Measurements from ENCODE around the gene TAS2R50. TPM values are rescaled to one million over a fixed set of nuclear protein-coding genes. Genes with fewer than 3 reads are reported as not detected.
"Not testable (repeated sequence)": the region's sequence is repeated elsewhere in the genome, so short reads cannot be mapped to it uniquely, and the experiment has no call there.

The TAS2R50 gene
- 1 to 10 TPM in 3 of 4 donors, not detected in 1; 1.4 to 7.2 (median 3.0) TPM for total RNA-seq

DNA sequence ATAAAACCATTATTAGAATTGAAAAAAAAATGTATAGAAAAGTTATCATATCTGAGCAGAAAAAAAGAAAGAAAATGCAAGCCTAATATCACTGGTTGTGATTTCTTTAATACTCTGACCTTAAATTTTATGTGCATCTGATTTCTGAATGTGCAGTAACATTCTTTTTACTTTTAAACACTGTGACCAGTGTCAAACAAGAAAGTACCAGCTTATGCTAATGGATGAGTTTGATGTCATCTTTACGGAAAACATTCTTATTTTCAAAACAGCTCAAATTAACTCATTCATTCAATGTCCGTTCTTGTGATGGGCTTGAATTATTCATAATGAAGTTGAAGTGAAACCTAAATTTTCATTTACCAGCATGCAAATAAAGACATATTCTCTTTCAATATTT is at the start of gene TAS2R50:
Gene TAS2R50 (minus strand): TSS at position 101 of the 400 bp plus-strand sequence. CDS start 52 bp downstream, at position 49.
- peaks cover 0 to 5% (median 0%) of the 10 kb centered on the region in 3 donors for H3K9me3 ChIP-seq
- TF ChIP-seq POLR2AphosphoS5 (IDR thresholded peaks at IDR 0.05) (no peak), EP300 (IDR thresholded peaks at IDR 0.05) (no peak), CTCF (IDR thresholded peaks at IDR 0.05) (no peak), POLR2A (IDR thresholded peaks at IDR 0.05) (no peak)
- H3K27ac ChIP-seq = no peak within 1 kb of the TSS
- H3K36me3 ChIP-seq = no peaks in the 10 kb centered on the region
- no peak within 1 kb of the TSS for H3K4me3 ChIP-seq
- H3K4me1 ChIP-seq = no peaks in the 10 kb centered on the region
- 38 to 45% methylated on average over 2 of the region's 2 CpGs for WGBS, 2 donors (ENCODE audit: low coverage in 1 of 2)
- no peak for ATAC-seq
- H3K27me3 ChIP-seq = no peaks in the 10 kb centered on the region

DNA sequence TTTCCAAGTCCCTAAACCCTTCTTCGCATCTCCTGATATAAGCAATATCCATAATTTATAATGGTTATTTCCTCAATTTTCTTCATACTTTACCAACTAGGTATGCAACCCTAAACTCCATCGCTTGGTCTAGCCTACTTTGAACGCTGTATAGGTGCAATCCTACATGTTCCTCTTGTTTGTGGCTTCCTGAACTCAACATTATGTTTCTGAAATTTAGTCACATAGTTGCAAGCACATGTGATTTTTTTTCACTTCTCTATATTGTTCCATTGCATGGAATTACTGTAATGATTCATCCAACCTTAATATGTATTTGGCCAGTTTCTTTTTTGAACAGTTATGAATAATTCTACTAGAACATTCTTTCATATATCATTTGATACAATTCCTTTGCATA is 47.2 kb upstream of the TAS2R50 start:
- H3K4me3 ChIP-seq, H3K4me1 ChIP-seq, H3K9me3 ChIP-seq, H3K27me3 ChIP-seq, ATAC-seq, H3K27ac ChIP-seq, H3K36me3 ChIP-seq: not testable (repeated sequence)
- WGBS, 2 donors (ENCODE audit: low coverage in 1 of 2) = 92% methylated on average over 1 of the region's 3 CpGs; no CpG with 5 or more reads in 1 of the 2 donors

DNA sequence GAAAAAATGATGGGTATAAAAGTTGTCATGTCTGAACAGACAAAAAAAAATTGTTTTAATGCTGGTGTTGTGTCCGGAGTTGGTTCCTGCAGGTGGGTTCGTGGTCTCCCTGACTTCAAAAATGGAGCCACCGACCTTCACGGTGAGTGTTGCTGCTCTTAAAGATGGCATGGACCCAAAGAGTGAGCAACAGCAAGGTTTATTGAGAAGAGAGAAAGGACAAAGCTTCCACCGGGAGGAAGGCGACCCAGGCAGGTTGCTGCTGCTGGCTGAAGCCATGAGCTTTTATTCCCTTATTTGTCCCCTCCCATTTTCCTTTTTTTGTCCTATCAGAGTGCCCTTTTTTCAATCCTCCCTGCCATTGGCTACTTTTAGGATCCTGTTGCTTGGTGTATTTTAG is 44.6 kb upstream of the TAS2R50 start, which contains the start of gene TAS2R31:
Gene TAS2R31 (minus strand): TSS at position 101 of the 400 bp plus-strand sequence. CDS start 72 bp downstream, at position 29.
- 99 to 100% methylated on average over 2 to 6 of the region's 6 CpGs for WGBS, 2 donors (ENCODE audit: low coverage in 1 of 2)
- Histone ChIP-seq H3K27me3 (no peaks in the 10 kb centered on the region), H3K4me1 (no peaks in the 10 kb centered on the region), H3K36me3 (peaks cover 0 to 20% of the 10 kb centered on the region in 2 donors), H3K27ac (no peak within 1 kb of the TSS), H3K4me3 (no peak within 1 kb of the TSS), H3K9me3 (no peaks in the 10 kb centered on the region)
- ATAC-seq = no peak
- TF ChIP-seq POLR2A (IDR thresholded peaks at IDR 0.05) = no peak
- TF ChIP-seq EP300 (IDR thresholded peaks at IDR 0.05) = no peak
- TF ChIP-seq CTCF (IDR thresholded peaks at IDR 0.05) = no peak
- TF ChIP-seq POLR2AphosphoS5 (IDR thresholded peaks at IDR 0.05) = no peak

DNA sequence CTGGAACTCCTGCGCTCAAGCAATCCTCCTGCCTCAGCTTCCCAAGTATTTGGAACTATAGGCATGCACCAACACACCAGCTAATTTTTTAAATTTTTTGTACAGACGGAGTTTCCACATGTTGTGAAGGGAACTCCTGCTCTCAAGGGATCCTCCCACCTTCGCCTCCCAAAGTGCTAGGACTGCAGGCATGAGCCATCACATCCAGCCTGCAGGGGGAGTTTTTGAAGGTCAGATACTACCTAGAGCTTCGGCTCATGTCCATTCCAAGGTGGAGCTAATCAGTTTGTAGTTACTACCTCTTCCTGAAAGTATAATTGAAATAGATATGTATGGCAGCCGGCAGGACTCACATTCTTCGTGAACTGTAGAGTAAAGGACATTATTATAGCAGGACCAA is 39.4 kb upstream of the TAS2R50 start:
- 89 to 94% methylated on average over 4 to 5 of the region's 6 CpGs for WGBS, 2 donors (ENCODE audit: low coverage in 1 of 2)
- Histone ChIP-seq H3K27me3 (no peaks in the 10 kb centered on the region), H3K27ac (no peak overlapping the region), H3K9me3 (no peaks in the 10 kb centered on the region), H3K4me1 (peaks cover 0 to 7% (median 0%) of the 10 kb centered on the region in 3 donors), H3K36me3 (peaks cover 0 to 15% of the 10 kb centered on the region in 2 donors), H3K4me3 (no peak overlapping the region)
- TF ChIP-seq POLR2A (IDR thresholded peaks at IDR 0.05) = no peak
- no peak for TF ChIP-seq CTCF (IDR thresholded peaks at IDR 0.05)
- TF ChIP-seq EP300 (IDR thresholded peaks at IDR 0.05) = no peak
- TF ChIP-seq POLR2AphosphoS5 (IDR thresholded peaks at IDR 0.05) = no peak
- ATAC-seq = no peak

GRCh38 chr12:11023387-11023786 is 36.7 kb upstream of the TAS2R50 start:
- no peak overlapping the region for H3K27ac ChIP-seq
- peaks cover 0 to 7% (median 0%) of the 10 kb centered on the region in 3 donors for H3K4me1 ChIP-seq
- TF ChIP-seq CTCF (IDR thresholded peaks at IDR 0.05) = no peak
- no peak for TF ChIP-seq POLR2A (IDR thresholded peaks at IDR 0.05)
- no peak for TF ChIP-seq EP300 (IDR thresholded peaks at IDR 0.05)
- no peak for TF ChIP-seq POLR2AphosphoS5 (IDR thresholded peaks at IDR 0.05)
- H3K27me3 ChIP-seq = no peaks in the 10 kb centered on the region
- peaks cover 0 to 15% of the 10 kb centered on the region in 2 donors for H3K36me3 ChIP-seq
- 60 to 77% methylated on average over 2 of the region's 2 CpGs for WGBS, 2 donors (ENCODE audit: low coverage in 1 of 2)
- H3K4me3 ChIP-seq = no peak overlapping the region
- H3K9me3 ChIP-seq = no peaks in the 10 kb centered on the region
- ATAC-seq = no peak

All from gastroesophageal sphincter (tissue), 4 donors.